ENCODE measurements around the gene ACOT7. TPM values are rescaled to one million over a fixed set of nuclear protein-coding genes. Genes with fewer than 3 reads are reported as not detected.

The ACOT7 gene
- total RNA-seq, 1 experiment from 2014 or later = 151 TPM

- Mint-ChIP-seq H3K4me1 (peaks cover 52% of the 10 kb centered on the region), H3K4me3 (peak overlapping the region; percentile 59), H3K36me3 (no peaks in the 10 kb centered on the region), H3K27ac (peak overlapping the region; percentile 99), H3K27me3 (ENCODE audit: low read depth) (peaks cover 9% of the 10 kb centered on the region), H3K9me3 (no peaks in the 10 kb centered on the region)
- CTCF ChIA-PET = interaction anchor here (0.6 to 21.4 kb wide), 28 partner anchors 8 to 236 kb away, joined by 3 to 489 read pairs (median 6); partner anchors contain the start of genes GPR153, HES2 and RNF207
- TF ChIP-seq PRRX2 (CRISPR knock-in tag; IDR thresholded peaks at IDR 0.05) = no peak
- TF ChIP-seq SMAD4 (CRISPR knock-in tag; IDR thresholded peaks at IDR 0.05) = no peak
- no peak for DNase-seq (ENCODE audit: low spot score)
- POLR2A ChIA-PET = interaction anchor here (0.6 to 4.6 kb wide), 6 partner anchors 7 to 1450 kb away, joined by 3 to 22 read pairs (median 6); partner anchors contain the start of gene RNF207
- no peak for ATAC-seq
These were observed 153.4 kb downstream of the ACOT7 start for GRCh38 chr1:6239950-6240768.

DNA sequence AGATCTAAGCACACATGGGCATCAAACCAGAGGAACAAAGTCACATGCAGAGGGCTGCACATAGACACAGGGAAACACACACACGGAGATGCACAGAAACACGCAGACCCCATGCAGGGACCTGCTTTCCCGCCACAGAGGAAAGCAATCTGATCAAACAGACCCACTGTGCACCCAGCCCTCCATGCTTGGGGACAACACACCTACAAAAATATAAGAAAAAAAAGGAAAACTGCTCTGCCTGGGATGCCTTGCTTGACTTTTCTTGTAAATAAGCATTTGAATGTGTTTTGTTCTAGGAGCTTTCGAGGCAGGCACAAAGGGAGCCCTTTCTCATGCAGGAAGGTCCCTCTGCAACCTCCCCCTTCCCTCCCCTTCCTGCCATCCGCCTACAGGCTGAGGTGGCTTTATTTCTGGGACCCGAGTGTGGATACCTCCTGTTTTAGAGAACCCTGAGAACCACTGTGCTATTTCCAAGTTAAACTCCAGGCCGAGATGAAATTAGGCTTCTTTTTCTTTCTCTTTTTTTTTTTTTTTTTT lies 154.3 kb downstream of the ACOT7 start:
- POLR2A ChIA-PET = interaction anchor here (1.1 to 4.6 kb wide), 5 partner anchors 8 to 39 kb away, joined by 4 to 22 read pairs (median 8); partner anchors contain the start of gene RNF207
- Mint-ChIP-seq H3K4me3 (peak overlapping the region; percentile 59), H3K27me3 (ENCODE audit: low read depth) (peaks cover 9% of the 10 kb centered on the region), H3K27ac (peak overlapping the region; percentile 99), H3K4me1 (peaks cover 59% of the 10 kb centered on the region), H3K9me3 (no peaks in the 10 kb centered on the region), H3K36me3 (peaks cover under 1% of the 10 kb centered on the region; the same call in 1 of the 2 replicates)
- DNase-seq (ENCODE audit: low spot score) = no peak
- peak; percentile 23 for ATAC-seq
- CTCF ChIA-PET = interaction anchor here (0.5 to 21.4 kb wide), 65 partner anchors 9 to 258 kb away, joined by 3 to 489 read pairs (median 5); partner anchors contain the start of genes ACOT7, GPR153, HES2 and RNF207
- TF ChIP-seq, protein P1, sequence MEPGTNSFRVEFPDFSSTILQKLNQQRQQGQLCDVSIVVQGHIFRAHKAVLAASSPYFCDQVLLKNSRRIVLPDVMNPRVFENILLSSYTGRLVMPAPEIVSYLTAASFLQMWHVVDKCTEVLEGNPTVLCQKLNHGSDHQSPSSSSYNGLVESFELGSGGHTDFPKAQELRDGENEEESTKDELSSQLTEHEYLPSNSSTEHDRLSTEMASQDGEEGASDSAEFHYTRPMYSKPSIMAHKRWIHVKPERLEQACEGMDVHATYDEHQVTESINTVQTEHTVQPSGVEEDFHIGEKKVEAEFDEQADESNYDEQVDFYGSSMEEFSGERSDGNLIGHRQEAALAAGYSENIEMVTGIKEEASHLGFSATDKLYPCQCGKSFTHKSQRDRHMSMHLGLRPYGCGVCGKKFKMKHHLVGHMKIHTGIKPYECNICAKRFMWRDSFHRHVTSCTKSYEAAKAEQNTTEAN (CRISPR knock-in tag; IDR thresholded peaks at IDR 0.05) = no peak
- TF ChIP-seq ZNF219 (CRISPR knock-in tag; IDR thresholded peaks at IDR 0.05; ENCODE audit: borderline replicate concordance) (no peak), ZNF512 (CRISPR knock-in tag; IDR thresholded peaks at IDR 0.05; ENCODE audit: borderline replicate concordance) (no peak), ZNF232 (CRISPR knock-in tag; IDR thresholded peaks at IDR 0.05) (0 out of 2 replicates have a peak, but pooled peaks have one; percentile 46), CREM (CRISPR knock-in tag; IDR thresholded peaks at IDR 0.05) (0 out of 2 replicates have a peak, but pooled peaks have one; percentile 54), FOXP1 (CRISPR knock-in tag; IDR thresholded peaks at IDR 0.05; ENCODE audit: borderline replicate concordance) (no peak), E2F4 (CRISPR knock-in tag; IDR thresholded peaks at IDR 0.05; ENCODE audit: borderline replicate concordance, low read depth) (no peak), ZNF396 (CRISPR knock-in tag; IDR thresholded peaks at IDR 0.05; ENCODE audit: borderline replicate concordance) (no peak), PRDM15 (CRISPR knock-in tag; IDR thresholded peaks at IDR 0.05) (no peak), IRF1 (CRISPR knock-in tag; IDR thresholded peaks at IDR 0.05) (no peak), FOXJ3 (CRISPR knock-in tag; IDR thresholded peaks at IDR 0.05; ENCODE audit: borderline replicate concordance) (no peak), ZBTB21 (CRISPR knock-in tag; IDR thresholded peaks at IDR 0.05; ENCODE audit: borderline replicate concordance) (no peak), SP1 (CRISPR knock-in tag; conservative IDR thresholded peaks at IDR 0.05) (peak; percentile 59), SMAD4 (CRISPR knock-in tag; IDR thresholded peaks at IDR 0.05) (no peak)
- TF ChIP-seq, protein P2, sequence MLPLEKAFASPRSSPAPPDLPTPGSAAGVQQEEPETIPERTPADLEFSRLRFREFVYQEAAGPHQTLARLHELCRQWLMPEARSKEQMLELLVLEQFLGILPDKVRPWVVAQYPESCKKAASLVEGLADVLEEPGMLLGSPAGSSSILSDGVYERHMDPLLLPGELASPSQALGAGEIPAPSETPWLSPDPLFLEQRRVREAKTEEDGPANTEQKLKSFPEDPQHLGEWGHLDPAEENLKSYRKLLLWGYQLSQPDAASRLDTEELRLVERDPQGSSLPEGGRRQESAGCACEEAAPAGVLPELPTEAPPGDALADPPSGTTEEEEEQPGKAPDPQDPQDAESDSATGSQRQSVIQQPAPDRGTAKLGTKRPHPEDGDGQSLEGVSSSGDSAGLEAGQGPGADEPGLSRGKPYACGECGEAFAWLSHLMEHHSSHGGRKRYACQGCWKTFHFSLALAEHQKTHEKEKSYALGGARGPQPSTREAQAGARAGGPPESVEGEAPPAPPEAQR (CRISPR knock-in tag; IDR thresholded peaks at IDR 0.05) = no peak
- TF ChIP-seq, protein P3, sequence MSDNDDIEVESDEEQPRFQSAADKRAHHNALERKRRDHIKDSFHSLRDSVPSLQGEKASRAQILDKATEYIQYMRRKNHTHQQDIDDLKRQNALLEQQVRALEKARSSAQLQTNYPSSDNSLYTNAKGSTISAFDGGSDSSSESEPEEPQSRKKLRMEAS (CRISPR knock-in tag; IDR thresholded peaks at IDR 0.05) = 0 out of 2 replicates have a peak, but pooled peaks have one; percentile 6
- TF ChIP-seq, protein P4, sequence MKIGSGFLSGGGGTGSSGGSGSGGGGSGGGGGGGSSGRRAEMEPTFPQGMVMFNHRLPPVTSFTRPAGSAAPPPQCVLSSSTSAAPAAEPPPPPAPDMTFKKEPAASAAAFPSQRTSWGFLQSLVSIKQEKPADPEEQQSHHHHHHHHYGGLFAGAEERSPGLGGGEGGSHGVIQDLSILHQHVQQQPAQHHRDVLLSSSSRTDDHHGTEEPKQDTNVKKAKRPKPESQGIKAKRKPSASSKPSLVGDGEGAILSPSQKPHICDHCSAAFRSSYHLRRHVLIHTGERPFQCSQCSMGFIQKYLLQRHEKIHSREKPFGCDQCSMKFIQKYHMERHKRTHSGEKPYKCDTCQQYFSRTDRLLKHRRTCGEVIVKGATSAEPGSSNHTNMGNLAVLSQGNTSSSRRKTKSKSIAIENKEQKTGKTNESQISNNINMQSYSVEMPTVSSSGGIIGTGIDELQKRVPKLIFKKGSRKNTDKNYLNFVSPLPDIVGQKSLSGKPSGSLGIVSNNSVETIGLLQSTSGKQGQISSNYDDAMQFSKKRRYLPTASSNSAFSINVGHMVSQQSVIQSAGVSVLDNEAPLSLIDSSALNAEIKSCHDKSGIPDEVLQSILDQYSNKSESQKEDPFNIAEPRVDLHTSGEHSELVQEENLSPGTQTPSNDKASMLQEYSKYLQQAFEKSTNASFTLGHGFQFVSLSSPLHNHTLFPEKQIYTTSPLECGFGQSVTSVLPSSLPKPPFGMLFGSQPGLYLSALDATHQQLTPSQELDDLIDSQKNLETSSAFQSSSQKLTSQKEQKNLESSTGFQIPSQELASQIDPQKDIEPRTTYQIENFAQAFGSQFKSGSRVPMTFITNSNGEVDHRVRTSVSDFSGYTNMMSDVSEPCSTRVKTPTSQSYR (CRISPR knock-in tag; IDR thresholded peaks at IDR 0.05) = no peak
